SK-N-SH treated with all-trans-retinoic acid at 6 μM for 48 hours (cell line): ENCODE measurements around the gene SFXN5.

Experiments
- BACH2 ChIP-seq: fragments of 250-450 bp; sonication (Bioruptor Pico); IDR thresholded peaks from 2 replicates; pipeline ENCODE4 v1.9.0; 2021; ENCODE audit warnings: mild to moderate bottlenecking, borderline replicate concordance
- ESRRG ChIP-seq: fragments of 250-450 bp; sonication (Bioruptor Pico); IDR thresholded peaks from 2 replicates; pipeline ENCODE4 v1.6.1; 2021; ENCODE audit warnings: mild to moderate bottlenecking
- GLIS3 ChIP-seq: fragments of 250-450 bp; sonication (Bioruptor Pico); IDR thresholded peaks from 2 replicates; pipeline ENCODE4 v1.5.0; 2020; ENCODE audit warnings: mild to moderate bottlenecking, moderate library complexity
- ISL1 ChIP-seq: fragments of 250-450 bp; sonication (Bioruptor Pico); IDR thresholded peaks from 2 replicates; pipeline ENCODE4 v2.1.2; 2022; ENCODE audit warnings: mild to moderate bottlenecking, moderate library complexity
- RARB ChIP-seq: fragments of 250-450 bp; sonication (Bioruptor Pico); IDR thresholded peaks from 2 replicates; pipeline ENCODE4 v1.8.0; 2021; ENCODE audit warnings: mild to moderate bottlenecking, moderate library complexity
- TOX ChIP-seq: fragments of 250-450 bp; sonication (Bioruptor Pico); IDR thresholded peaks from 2 replicates; pipeline ENCODE4 v1.8.0; 2021; ENCODE audit warnings: mild to moderate bottlenecking, moderate library complexity, borderline replicate concordance
- ZFP3 ChIP-seq: fragments of 250-450 bp; sonication (Bioruptor Pico); IDR thresholded peaks from 2 replicates; pipeline ENCODE4 v1.5.0; 2020; ENCODE audit warnings: mild to moderate bottlenecking, moderate library complexity
- ZFP30 ChIP-seq: fragments of 450-650 bp; formaldehyde crosslinking; IDR thresholded peaks from 2 replicates; pipeline ENCODE4 v1.5.0; 2022; ENCODE audit warnings: mild to moderate bottlenecking, moderate library complexity
- ZNF565 ChIP-seq: fragments of 450-650 bp; formaldehyde crosslinking; conservative IDR thresholded peaks from 2 replicates; pipeline ENCODE4 v1.5.0; 2020; ENCODE audit warnings: low read depth, mild to moderate bottlenecking, moderate library complexity
- ZNF8 ChIP-seq: fragments of 450-650 bp; formaldehyde crosslinking; IDR thresholded peaks from 2 replicates; pipeline ENCODE4 v1.5.0; 2020; ENCODE audit warnings: mild to moderate bottlenecking, moderate library complexity
- TF ChIP-seq, protein P1 (sequence below): fragments of 250-450 bp; sonication (Bioruptor Pico); IDR thresholded peaks from 2 replicates; pipeline ENCODE4 v1.5.1; 2021; ENCODE audit warnings: mild to moderate bottlenecking, moderate library complexity
- TF ChIP-seq, protein P2 (sequence below): fragments of 250-450 bp; sonication (Bioruptor Pico); IDR thresholded peaks from 2 replicates; pipeline ENCODE4 v1.5.1; 2020; ENCODE audit warnings: low read depth, mild to moderate bottlenecking, moderate library complexity

DNA sequence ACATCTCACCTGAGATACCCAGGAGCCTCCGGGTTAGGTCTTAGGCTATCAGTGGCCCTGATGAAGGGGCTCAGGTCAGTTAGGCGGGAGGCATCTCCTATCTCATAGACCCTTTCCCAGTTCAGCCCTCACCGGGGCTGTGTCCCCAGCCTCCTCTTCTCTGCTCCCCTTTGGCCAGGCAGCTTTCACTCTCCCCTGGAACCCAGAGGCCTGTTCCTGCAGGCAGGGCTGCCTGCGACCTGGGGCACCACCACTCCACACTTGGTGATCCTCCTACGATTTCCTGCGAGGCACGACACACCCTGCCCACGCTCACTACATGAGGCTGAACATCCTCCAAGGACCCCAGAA lies 51.2 kb downstream of the SFXN5 start:
- TF ChIP-seq, protein P1, sequence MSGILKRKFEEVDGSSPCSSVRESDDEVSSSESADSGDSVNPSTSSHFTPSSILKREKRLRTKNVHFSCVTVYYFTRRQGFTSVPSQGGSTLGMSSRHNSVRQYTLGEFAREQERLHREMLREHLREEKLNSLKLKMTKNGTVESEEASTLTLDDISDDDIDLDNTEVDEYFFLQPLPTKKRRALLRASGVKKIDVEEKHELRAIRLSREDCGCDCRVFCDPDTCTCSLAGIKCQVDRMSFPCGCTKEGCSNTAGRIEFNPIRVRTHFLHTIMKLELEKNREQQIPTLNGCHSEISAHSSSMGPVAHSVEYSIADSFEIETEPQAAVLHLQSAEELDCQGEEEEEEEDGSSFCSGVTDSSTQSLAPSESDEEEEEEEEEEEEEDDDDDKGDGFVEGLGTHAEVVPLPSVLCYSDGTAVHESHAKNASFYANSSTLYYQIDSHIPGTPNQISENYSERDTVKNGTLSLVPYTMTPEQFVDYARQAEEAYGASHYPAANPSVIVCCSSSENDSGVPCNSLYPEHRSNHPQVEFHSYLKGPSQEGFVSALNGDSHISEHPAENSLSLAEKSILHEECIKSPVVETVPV (CRISPR knock-in tag): no peak
- TF ChIP-seq ISL1 (CRISPR knock-in tag) (no peak), ZFP3 (CRISPR knock-in tag) (no peak), ESRRG (no peak), RARB (CRISPR knock-in tag) (no peak), ZFP30 (no peak), GLIS3 (no peak), BACH2 (CRISPR knock-in tag) (no peak), ZNF8 (no peak), TOX (no peak), ZNF565 (no peak)
- TF ChIP-seq, protein P2, sequence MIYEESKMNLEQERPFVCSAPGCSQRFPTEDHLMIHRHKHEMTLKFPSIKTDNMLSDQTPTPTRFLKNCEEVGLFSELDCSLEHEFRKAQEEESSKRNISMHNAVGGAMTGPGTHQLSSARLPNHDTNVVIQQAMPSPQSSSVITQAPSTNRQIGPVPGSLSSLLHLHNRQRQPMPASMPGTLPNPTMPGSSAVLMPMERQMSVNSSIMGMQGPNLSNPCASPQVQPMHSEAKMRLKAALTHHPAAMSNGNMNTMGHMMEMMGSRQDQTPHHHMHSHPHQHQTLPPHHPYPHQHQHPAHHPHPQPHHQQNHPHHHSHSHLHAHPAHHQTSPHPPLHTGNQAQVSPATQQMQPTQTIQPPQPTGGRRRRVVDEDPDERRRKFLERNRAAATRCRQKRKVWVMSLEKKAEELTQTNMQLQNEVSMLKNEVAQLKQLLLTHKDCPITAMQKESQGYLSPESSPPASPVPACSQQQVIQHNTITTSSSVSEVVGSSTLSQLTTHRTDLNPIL: no peak
